GM21447 (cell line): Measurements from ENCODE around the gene HPDL.
"Not testable (repeated sequence)": the region's sequence is repeated elsewhere in the genome, so short reads cannot be mapped to it uniquely, and the experiment has no call there.

Experiments used
- ATAC-seq: cut with Tn5 transposase; IDR thresholded peaks from one replicate; pipeline ENCODE4 v1.9.1; 2021; ENCODE audit not compliant: unreplicated experiment

Gene HPDL

GRCh38 chr1:45326627-45327623, at the start of gene HPDL:
Gene HPDL, plus strand, starts transcription at chr1:45326895. Its CDS starts 254 bp downstream, at chr1:45327149.
- ATAC-seq = no peak

- no peak for ATAC-seq
Observed at GRCh38 chr1:45282351-45282750, 44.3 kb upstream of the HPDL start.

- not testable (repeated sequence) for ATAC-seq
Observed at GRCh38 chr1:45284858-45285257, 41.8 kb upstream of the HPDL start.

- ATAC-seq = not testable (repeated sequence)
Observed at GRCh38 chr1:45286521-45286920, 40.2 kb upstream of the HPDL start.

GRCh38 chr1:45291002-45291401, 35.7 kb upstream of the HPDL start:
- ATAC-seq = not testable (repeated sequence)

- no peak for ATAC-seq
Observed at GRCh38 chr1:45291716-45292115, 35.0 kb upstream of the HPDL start.

- no peak for ATAC-seq
Observed at GRCh38 chr1:45297666-45298356, 28.9 kb upstream of the HPDL start.

- no peak for ATAC-seq
Observed at GRCh38 chr1:45299296-45299695, 27.4 kb upstream of the HPDL start.

GRCh38 chr1:45299981-45300668, 26.6 kb upstream of the HPDL start:
- no peak for ATAC-seq

GRCh38 chr1:45300669-45300997, 26.1 kb upstream of the HPDL start:
- ATAC-seq = no peak

GRCh38 chr1:45302505-45303150, 24.1 kb upstream of the HPDL start:
- ATAC-seq = no peak

- peak; percentile 62 for ATAC-seq
Observed at GRCh38 chr1:45303520-45304310, 23.0 kb upstream of the HPDL start.

GRCh38 chr1:45304311-45305081, 22.2 kb upstream of the HPDL start:
- ATAC-seq = peak; percentile 2

GRCh38 chr1:45305231-45305630, 21.5 kb upstream of the HPDL start:
- ATAC-seq = no peak

GRCh38 chr1:45306319-45306718, 20.4 kb upstream of the HPDL start:
- ATAC-seq = peak; percentile 19

- ATAC-seq = no peak
Observed at GRCh38 chr1:45306905-45307304, 19.8 kb upstream of the HPDL start.

GRCh38 chr1:45314266-45314665, 12.4 kb upstream of the HPDL start:
- ATAC-seq = no peak

- ATAC-seq = no peak
Observed at GRCh38 chr1:45317166-45317565, 9.5 kb upstream of the HPDL start.

GRCh38 chr1:45319761-45320160, 6.9 kb upstream of the HPDL start:
- ATAC-seq = no peak
